A673 (cell line): ENCODE measurements around the gene AK2. TPM values are rescaled to one million over a fixed set of nuclear protein-coding genes. Genes with fewer than 3 reads are reported as not detected.

Experiments used
- BruUV-seq: library from RNA; stranded (reverse); fragments of 400-500 nt; replicated peaks from 2 replicates; lab custom pipeline; 2021; lab: Mats Ljungman, UMichigan
- CTCF ChIA-PET: fragments of 300-600 bp; sonication (Branson Sonifier 250); formaldehyde crosslinking; loops from one replicate; lab custom pipeline; 2022; ENCODE audit warnings: antibody characterized with exemption; lab: Charles Lee
- POLR2A ChIA-PET: fragments of 300-600 bp; sonication (Branson Sonifier 250); formaldehyde crosslinking; loops from one replicate; lab custom pipeline; 2022; ENCODE audit warnings: antibody characterized with exemption; ENCODE audit not compliant: low non-redundant PET; lab: Charles Lee
- DNase-seq: peaks from one replicate; pipeline ENCODE4 v3.0.0-alpha.2; 2015; ENCODE audit warnings: low spot score
- H3K27ac ChIP-seq: fragments of 200-600 bp; sonication (generic); 2 replicates; pipeline ENCODE4 v1.5.1; 2016; ENCODE audit warnings: mixed run types, low read depth, mild to moderate bottlenecking, mixed read lengths, antibody characterized with exemption, low read length; ENCODE audit not compliant: poor library complexity, severe bottlenecking
- H3K27me3 ChIP-seq: fragments of 200-600 bp; sonication (generic); replicated peaks from 2 replicates; pipeline ENCODE4 v1.6.1; 2017; ENCODE audit warnings: mixed run types, low read depth, mild to moderate bottlenecking, mixed read lengths, antibody characterized with exemption, low read length; ENCODE audit not compliant: insufficient read depth, poor library complexity
- H3K36me3 ChIP-seq: fragments of 200-600 bp; sonication (generic); 2 replicates; pipeline ENCODE4 v1.6.1; 2016; ENCODE audit warnings: mixed run types, mild to moderate bottlenecking, mixed read lengths, antibody characterized with exemption, low read length; ENCODE audit not compliant: insufficient read depth, poor library complexity, severe bottlenecking
- H3K4me1 ChIP-seq: fragments of 200-600 bp; sonication (generic); 2 replicates; pipeline ENCODE4 v1.6.1; 2017; ENCODE audit warnings: mixed run types, mild to moderate bottlenecking, mixed read lengths, antibody characterized with exemption, low read length; ENCODE audit not compliant: insufficient read depth, poor library complexity, severe bottlenecking
- H3K4me3 ChIP-seq: fragments of 200-600 bp; sonication (generic); 2 replicates; pipeline ENCODE4 v1.5.1; 2016; ENCODE audit warnings: low read depth, mixed run types, mild to moderate bottlenecking, mixed read lengths, low read length; ENCODE audit not compliant: poor library complexity, severe bottlenecking
- H3K9me3 ChIP-seq: fragments of 200-600 bp; sonication (generic); 2 replicates; pipeline ENCODE4 v1.6.1; 2016; ENCODE audit warnings: mixed run types, low read depth, mild to moderate bottlenecking, mixed read lengths, antibody characterized with exemption, low read length; ENCODE audit not compliant: poor library complexity, severe bottlenecking
- CTCF ChIP-seq: fragments of 300-800, 200-600 bp; sonication (generic); conservative IDR thresholded peaks from 2 replicates; pipeline ENCODE4 v1.5.1; 2017; ENCODE audit warnings: low read depth, mild to moderate bottlenecking, antibody characterized with exemption, low read length, moderate library complexity, mixed read lengths
- EZH2 ChIP-seq: fragments of 200-600 bp; sonication (generic); IDR thresholded peaks from 2 replicates; pipeline ENCODE4 v1.6.1; 2017; ENCODE audit warnings: borderline replicate concordance, low read depth, mild to moderate bottlenecking, mixed read lengths, antibody characterized with exemption, low read length; ENCODE audit not compliant: poor library complexity, severe bottlenecking
- intact Hi-C: fragments of 100-400 bp; cut with micrococcal nuclease; formaldehyde crosslinking; loops from one replicate; pipeline ENCODE4 v1.10.0; 2022; ENCODE audit not compliant: unreplicated experiment
- total RNA-seq: library from RNA; stranded (reverse); gene quantifications from 2 replicates; pipeline ENCODE4 v1.2.3, GENCODE V29; 2021

The AK2 gene
- total RNA-seq, 1 experiment from 2014 or later, result 196 TPM

GRCh38 chr1:32964461-32965250, 72.0 kb downstream of the AK2 start, which contains the start of gene RNF19B:
TSS of gene RNF19B (minus strand) at chr1:32964809. CDS start at chr1:32964685, 124 bp downstream.
- Histone ChIP-seq H3K4me3 (peak within 1 kb of the TSS; percentile 93), H3K27ac (peak within 1 kb of the TSS; percentile 57), H3K4me1 (peaks cover 10% of the 10 kb centered on the region), H3K27me3 (no peaks in the 10 kb centered on the region), H3K9me3 (no peaks in the 10 kb centered on the region), H3K36me3 (no peaks in the 10 kb centered on the region)
- no TSS peak for BruUV-seq
- peak; percentile 96 for DNase-seq
- intact Hi-C loops, result no loop called here
- ChIA-PET POLR2A (interaction anchor here (0.6 to 0.7 kb wide), 2 partner anchors 13 to 113 kb away, joined by 3 to 5 read pairs; no protein-coding TSS in a partner anchor), CTCF (interaction anchor here (0.9 kb wide), 1 partner anchor 32 kb away, joined by 3 read pairs; no protein-coding TSS in a partner anchor)
- TF ChIP-seq EZH2 (no peak), CTCF (no peak)

GRCh38 chr1:32963746-32964460, 72.8 kb downstream of the AK2 start:
- Histone ChIP-seq H3K4me3 (peak overlapping the region; percentile 93), H3K4me1 (peaks cover 10% of the 10 kb centered on the region), H3K36me3 (no peaks in the 10 kb centered on the region), H3K27ac (peak overlapping the region; percentile 9), H3K9me3 (no peaks in the 10 kb centered on the region), H3K27me3 (no peaks in the 10 kb centered on the region)
- CTCF ChIA-PET, result no interaction called here
- intact Hi-C loops, result no loop called here
- POLR2A ChIA-PET, result no interaction called here
- no TSS peak for BruUV-seq
- peak; percentile 65 for DNase-seq
- TF ChIP-seq EZH2 (no peak), CTCF (no peak)

GRCh38 chr1:32962248-32962896, 74.3 kb downstream of the AK2 start:
- Histone ChIP-seq H3K27me3 (no peaks in the 10 kb centered on the region), H3K27ac (no peak overlapping the region), H3K9me3 (no peaks in the 10 kb centered on the region), H3K4me1 (peaks cover 10% of the 10 kb centered on the region), H3K36me3 (no peaks in the 10 kb centered on the region), H3K4me3 (peak overlapping the region; percentile 93)
- CTCF ChIA-PET, result no interaction called here
- BruUV-seq, result no TSS peak
- intact Hi-C loops, result no loop called here
- TF ChIP-seq EZH2 (no peak), CTCF (no peak)
- DNase-seq, result no peak
- POLR2A ChIA-PET, result interaction anchor here (0.6 kb wide), 1 partner anchor 284 kb away, joined by 3 read pairs; no protein-coding TSS in a partner anchor
